NCI-H1417 treated with DMSO at 0.1 percent for 48 hours (cell line): ENCODE data around the gene NKAIN2.
A peak's percentile ranks its signal among the peaks of the same experiment; 100 is the strongest.
"Not testable (repeated sequence)": the region's sequence is repeated elsewhere in the genome, so short reads cannot be mapped to it uniquely, and the experiment has no call there.

Source experiments
- DNase-seq: peaks from one replicate; lab custom pipeline; 2025; lab: John Stamatoyannopoulos, UW

Gene NKAIN2

GRCh38 chr6:123895346-123895745, 91.7 kb downstream of the NKAIN2 start:
- DNase-seq, result no peak

- no peak for DNase-seq
These were observed 92.1 kb downstream of the NKAIN2 start for GRCh38 chr6:123895806-123896205.

GRCh38 chr6:123896869-123897268, 93.2 kb downstream of the NKAIN2 start:
- no peak for DNase-seq

GRCh38 chr6:123897965-123898364, 94.3 kb downstream of the NKAIN2 start:
- no peak for DNase-seq

- no peak for DNase-seq
These were observed 95.0 kb downstream of the NKAIN2 start for GRCh38 chr6:123898665-123899064.

- DNase-seq, result no peak
These were observed 96.1 kb downstream of the NKAIN2 start for GRCh38 chr6:123899745-123900144.

GRCh38 chr6:123901436-123901835, 97.8 kb downstream of the NKAIN2 start:
- no peak for DNase-seq

GRCh38 chr6:123902738-123903313, 99.2 kb downstream of the NKAIN2 start:
- no peak for DNase-seq

GRCh38 chr6:123904228-123904627, 100.6 kb downstream of the NKAIN2 start:
- DNase-seq, result no peak

GRCh38 chr6:123908797-123909196, 105.1 kb downstream of the NKAIN2 start:
- DNase-seq, result no peak

- DNase-seq, result peak; percentile 80
These were observed 106.3 kb downstream of the NKAIN2 start for GRCh38 chr6:123909989-123910388.

- DNase-seq, result no peak
These were observed 110.2 kb downstream of the NKAIN2 start for GRCh38 chr6:123913863-123914262.

GRCh38 chr6:123923379-123923778, 119.7 kb downstream of the NKAIN2 start:
- DNase-seq, result not testable (repeated sequence)

GRCh38 chr6:123925350-123925749, 121.7 kb downstream of the NKAIN2 start:
- no peak for DNase-seq

GRCh38 chr6:123925842-123926399, 122.3 kb downstream of the NKAIN2 start:
- DNase-seq, result no peak

GRCh38 chr6:123928529-123928928, 124.9 kb downstream of the NKAIN2 start:
- no peak for DNase-seq

GRCh38 chr6:123931928-123932327, 128.3 kb downstream of the NKAIN2 start:
- no peak for DNase-seq

- no peak for DNase-seq
These were observed 136.9 kb downstream of the NKAIN2 start for GRCh38 chr6:123940551-123940950.

- no peak for DNase-seq
These were observed 138.2 kb downstream of the NKAIN2 start for GRCh38 chr6:123941855-123942254.

GRCh38 chr6:123945386-123945785, 141.7 kb downstream of the NKAIN2 start:
- DNase-seq, result no peak

- no peak for DNase-seq
These were observed 150.3 kb downstream of the NKAIN2 start for GRCh38 chr6:123953920-123954319.

GRCh38 chr6:123956492-123957139, 153.0 kb downstream of the NKAIN2 start:
- no peak for DNase-seq

GRCh38 chr6:123962508-123962907, 158.8 kb downstream of the NKAIN2 start:
- no peak for DNase-seq

GRCh38 chr6:123965894-123966293, 162.2 kb downstream of the NKAIN2 start:
- no peak for DNase-seq
